Activated CD4-positive, alpha-beta T cell treated with anti-CD3 and anti-CD28 coated beads for 36 hours (primary cell): Measurements from ENCODE around the gene LIN7B. TPM values are rescaled to one million over a fixed set of nuclear protein-coding genes. Genes with fewer than 3 reads are reported as not detected.

ENCODE experiments used
- ATAC-seq: fragments of 200-7000 bp; cut with Tn5 transposase; one replicate; pipeline ENCODE4 v1.10.0; 2021; ENCODE audit warnings: mild to moderate bottlenecking, moderate library complexity
- CTCF ChIA-PET: fragments of 350-600 bp; sonication (Branson Sonifier 250); formaldehyde crosslinking; loops from one replicate; lab custom pipeline; 2021; ENCODE audit warnings: antibody characterized with exemption; lab: Charles Lee
- POLR2A ChIA-PET: fragments of 350-600 bp; sonication (Branson Sonifier 250); formaldehyde crosslinking; loops from one replicate; lab custom pipeline; 2021; ENCODE audit warnings: antibody characterized with exemption, inconsistent platforms; lab: Charles Lee
- DNase-seq: peaks from one replicate; pipeline ENCODE4 v3.0.0-alpha.2; 2020
- H3K27ac Mint-ChIP-seq: one replicate; pipeline ENCODE4 v1.8.0; 2021; ENCODE audit warnings: mixed read lengths
- H3K27me3 Mint-ChIP-seq: one replicate; pipeline ENCODE4 v1.8.0; 2021; ENCODE audit warnings: mixed read lengths
- H3K36me3 Mint-ChIP-seq: one replicate; pipeline ENCODE4 v1.8.0; 2021; ENCODE audit warnings: low read depth, mixed read lengths
- H3K4me1 Mint-ChIP-seq: one replicate; pipeline ENCODE4 v1.8.0; 2021; ENCODE audit warnings: mixed read lengths
- H3K4me3 Mint-ChIP-seq: one replicate; pipeline ENCODE4 v1.8.0; 2021; ENCODE audit warnings: mild to moderate bottlenecking, moderate library complexity, mixed read lengths
- H3K9me3 Mint-ChIP-seq: one replicate; pipeline ENCODE4 v1.8.0; 2021; ENCODE audit warnings: low read depth, mixed read lengths
- intact Hi-C, 2 experiments: fragments of 100-400 bp; cut with DNase I in 1 of 2; cut with micrococcal nuclease in 1 of 2; formaldehyde crosslinking; loops; one replicate each; pipeline versions ENCODE4 v1.14.2 to v1.15.1; 2022 to 2024; cut with DNase I, micrococcal nuclease
- total RNA-seq, 2 experiments: library from RNA; stranded (reverse); gene quantifications; one replicate each; pipeline ENCODE4 v1.2.3, GENCODE V29; 2021

Gene LIN7B
- total RNA-seq, 2 experiments from 2014 or later = 3.5 to 4.3 TPM

- Mint-ChIP-seq H3K27ac (no peak overlapping the region), H3K27me3 (no peaks in the 10 kb centered on the region), H3K4me1 (peaks cover 13% of the 10 kb centered on the region), H3K9me3 (no peaks in the 10 kb centered on the region), H3K4me3 (no peak overlapping the region), H3K36me3 (peaks cover 31% of the 10 kb centered on the region)
- ChIA-PET CTCF (interaction anchor here (1.2 to 1.6 kb wide), 3 partner anchors 10 to 101 kb away, joined by 3 to 9 read pairs (median 4); no protein-coding TSS in a partner anchor), POLR2A (no interaction called here)
- intact Hi-C loops = no loop called here
- no peak for ATAC-seq
- no peak for DNase-seq
These were observed 4.5 kb upstream of the LIN7B start for GRCh38 chr19:49109569-49110233.

DNA sequence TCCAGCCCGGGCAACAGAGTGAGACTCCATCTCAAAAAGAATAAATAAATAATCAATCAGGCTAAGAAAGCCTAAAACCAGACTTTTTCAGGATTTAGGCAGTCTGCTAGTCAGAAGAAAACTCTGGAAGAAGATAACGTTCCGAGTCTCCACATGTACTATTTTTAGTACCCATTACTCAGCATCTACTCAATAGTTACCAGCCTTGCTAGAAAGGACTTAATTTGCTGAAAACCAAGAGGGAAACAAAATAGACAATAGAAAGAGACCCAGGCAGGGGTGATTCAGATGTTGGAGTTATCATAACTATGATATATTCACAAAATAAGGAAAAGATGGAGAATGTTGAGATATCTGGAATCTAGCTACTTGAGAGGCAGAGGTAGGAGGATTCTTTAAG is 3.6 kb upstream of the LIN7B start:
- no peak for DNase-seq

GRCh38 chr19:49111218-49111998 is 2.8 kb upstream of the LIN7B start:
- ATAC-seq (no peak), DNase-seq (no peak)
- no peak overlapping the region for H3K27ac Mint-ChIP-seq
- H3K4me3 Mint-ChIP-seq = no peak overlapping the region
- POLR2A ChIA-PET = no interaction called here
- peaks cover 22% of the 10 kb centered on the region for H3K36me3 Mint-ChIP-seq
- no peaks in the 10 kb centered on the region for H3K27me3 Mint-ChIP-seq
- CTCF ChIA-PET = interaction anchor here (0.9 kb wide), 1 partner anchor 14 kb away, joined by 5 read pairs; no protein-coding TSS in a partner anchor
- H3K9me3 Mint-ChIP-seq = no peaks in the 10 kb centered on the region
- intact Hi-C loops = no loop called here
- peaks cover 16% of the 10 kb centered on the region for H3K4me1 Mint-ChIP-seq

More for the DNA sequence above, 3.6 kb upstream of the LIN7B start:
- H3K27ac Mint-ChIP-seq = no peak overlapping the region
- POLR2A ChIA-PET = interaction anchor here (0.6 to 0.7 kb wide), 2 partner anchors 61 to 92 kb away, joined by 3 to 8 read pairs; no protein-coding TSS in a partner anchor
- no peak for ATAC-seq
- no peak overlapping the region for H3K4me3 Mint-ChIP-seq
- H3K4me1 Mint-ChIP-seq = peaks cover 16% of the 10 kb centered on the region
- no peaks in the 10 kb centered on the region for H3K9me3 Mint-ChIP-seq
- H3K27me3 Mint-ChIP-seq = no peaks in the 10 kb centered on the region
- peaks cover 26% of the 10 kb centered on the region for H3K36me3 Mint-ChIP-seq
- CTCF ChIA-PET = interaction anchor here (0.7 to 1.4 kb wide), 2 partner anchors 13 kb away, joined by 3 to 9 read pairs; no protein-coding TSS in a partner anchor
- intact Hi-C loops = no loop called here

- Mint-ChIP-seq H3K9me3 (no peaks in the 10 kb centered on the region), H3K27ac (no peak overlapping the region), H3K27me3 (no peaks in the 10 kb centered on the region), H3K4me1 (peaks cover 29% of the 10 kb centered on the region), H3K36me3 (peaks cover 2% of the 10 kb centered on the region), H3K4me3 (peak overlapping the region; percentile 72)
- DNase-seq (peak; percentile 77), ATAC-seq (no peak)
- intact Hi-C loops = loop anchor here in 1 of 2 experiments (1.0 to 2.0 kb wide), 4 partner anchors 14 to 58 kb away; partner anchors contain the start of genes CGB7 and SNRNP70
- CTCF ChIA-PET = interaction anchor here (0.6 to 2.4 kb wide), 14 partner anchors 9 to 121 kb away, joined by 3 to 28 read pairs (median 3); partner anchors contain the start of gene RUVBL2
- POLR2A ChIA-PET = interaction anchor here (0.7 to 1.1 kb wide), 3 partner anchors 10 to 22 kb away, joined by 3 read pairs; no protein-coding TSS in a partner anchor
These were observed 627 bp downstream of the LIN7B start for GRCh38 chr19:49114630-49115363.

DNA sequence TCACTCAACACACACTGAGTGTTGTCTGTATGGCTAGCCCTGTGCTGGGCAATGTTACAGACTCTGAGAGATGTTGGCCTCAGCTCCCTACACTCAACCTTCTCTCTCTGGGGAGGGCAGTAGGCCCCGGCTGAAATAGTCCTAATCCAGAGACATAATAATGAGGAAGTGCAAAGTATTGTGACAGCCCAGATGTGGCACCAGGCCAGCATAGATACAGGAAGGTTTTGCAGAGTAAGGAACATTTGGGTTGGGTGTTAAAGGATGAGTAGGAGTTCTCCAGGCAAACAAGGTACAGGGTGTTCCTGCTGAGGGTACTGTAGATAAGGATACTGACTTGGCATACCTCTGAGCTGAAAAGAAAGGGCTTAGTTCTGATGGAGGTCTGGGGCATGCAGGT is 2.4 kb downstream of the LIN7B start:
- Mint-ChIP-seq H3K4me3 (no peak overlapping the region), H3K4me1 (peaks cover 35% of the 10 kb centered on the region), H3K27ac (no peak overlapping the region), H3K36me3 (peaks cover 2% of the 10 kb centered on the region), H3K27me3 (peaks cover 8% of the 10 kb centered on the region), H3K9me3 (no peaks in the 10 kb centered on the region)
- DNase-seq (no peak), ATAC-seq (no peak)
- intact Hi-C loops = no loop called here
- ChIA-PET CTCF (interaction anchor here (0.6 kb wide), 1 partner anchor 540 kb away, joined by 3 read pairs; no protein-coding TSS in a partner anchor), POLR2A (no interaction called here)

DNA sequence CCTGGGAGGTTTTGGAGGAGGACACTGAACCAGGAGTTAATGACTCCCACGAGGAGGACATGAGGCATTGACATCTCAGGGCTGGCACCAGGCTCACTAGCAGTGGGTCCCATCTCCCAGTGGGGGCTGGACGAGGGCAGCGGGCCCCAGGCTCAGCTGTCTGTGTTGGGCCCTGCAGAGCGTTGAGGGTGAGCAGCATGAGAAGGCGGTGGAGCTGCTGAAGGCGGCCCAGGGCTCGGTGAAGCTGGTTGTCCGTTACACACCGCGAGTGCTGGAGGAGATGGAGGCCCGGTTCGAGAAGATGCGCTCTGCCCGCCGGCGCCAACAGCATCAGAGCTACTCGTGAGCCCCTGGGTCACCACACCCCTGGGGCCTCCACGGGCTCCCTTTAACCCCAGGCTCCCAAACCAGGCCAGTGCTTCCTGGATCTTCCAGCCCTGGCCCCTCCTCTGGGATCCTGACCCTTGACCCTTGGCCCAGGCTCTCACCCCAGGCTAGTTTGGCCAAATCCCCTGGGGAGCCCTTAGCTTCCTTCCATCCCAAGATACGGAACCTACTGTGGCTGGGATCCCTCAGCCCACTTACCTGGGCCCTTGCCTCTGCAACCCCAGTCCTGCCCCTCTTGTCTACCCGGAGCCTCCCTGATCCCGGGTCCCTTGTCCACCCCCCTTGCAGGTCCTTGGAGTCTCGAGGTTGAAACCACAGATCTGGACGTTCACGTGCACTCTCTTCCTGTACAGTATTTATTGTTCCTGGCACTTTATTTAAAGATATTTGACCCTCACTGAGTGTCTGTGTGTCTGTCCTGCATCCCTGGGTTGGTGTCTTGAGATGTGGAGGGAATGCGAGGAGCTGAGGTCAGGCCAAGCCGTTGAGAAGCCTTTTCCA is 3.8 kb downstream of the LIN7B start:
- Mint-ChIP-seq H3K27ac (peak overlapping the region; percentile 84), H3K4me1 (peaks cover 35% of the 10 kb centered on the region), H3K36me3 (peaks cover 2% of the 10 kb centered on the region), H3K9me3 (no peaks in the 10 kb centered on the region), H3K4me3 (peak overlapping the region; percentile 80), H3K27me3 (peaks cover 8% of the 10 kb centered on the region)
- ChIA-PET POLR2A (interaction anchor here (0.5 to 1.3 kb wide), 3 partner anchors 10 to 441 kb away, joined by 3 to 4 read pairs (median 4); no protein-coding TSS in a partner anchor), CTCF (interaction anchor here (0.5 to 0.6 kb wide), 3 partner anchors 14 to 780 kb away, joined by 3 to 4 read pairs (median 3); no protein-coding TSS in a partner anchor)
- intact Hi-C loops = loop anchor here (2.0 kb wide), 6 partner anchors 33 to 523 kb away; partner anchors contain the start of genes GYS1 (in 1 of the 2), RRAS (in 1 of the 2), RUVBL2 (in 1 of the 2) and SNRNP70 (in 1 of the 2)
- DNase-seq (no peak), ATAC-seq (no peak)

DNA sequence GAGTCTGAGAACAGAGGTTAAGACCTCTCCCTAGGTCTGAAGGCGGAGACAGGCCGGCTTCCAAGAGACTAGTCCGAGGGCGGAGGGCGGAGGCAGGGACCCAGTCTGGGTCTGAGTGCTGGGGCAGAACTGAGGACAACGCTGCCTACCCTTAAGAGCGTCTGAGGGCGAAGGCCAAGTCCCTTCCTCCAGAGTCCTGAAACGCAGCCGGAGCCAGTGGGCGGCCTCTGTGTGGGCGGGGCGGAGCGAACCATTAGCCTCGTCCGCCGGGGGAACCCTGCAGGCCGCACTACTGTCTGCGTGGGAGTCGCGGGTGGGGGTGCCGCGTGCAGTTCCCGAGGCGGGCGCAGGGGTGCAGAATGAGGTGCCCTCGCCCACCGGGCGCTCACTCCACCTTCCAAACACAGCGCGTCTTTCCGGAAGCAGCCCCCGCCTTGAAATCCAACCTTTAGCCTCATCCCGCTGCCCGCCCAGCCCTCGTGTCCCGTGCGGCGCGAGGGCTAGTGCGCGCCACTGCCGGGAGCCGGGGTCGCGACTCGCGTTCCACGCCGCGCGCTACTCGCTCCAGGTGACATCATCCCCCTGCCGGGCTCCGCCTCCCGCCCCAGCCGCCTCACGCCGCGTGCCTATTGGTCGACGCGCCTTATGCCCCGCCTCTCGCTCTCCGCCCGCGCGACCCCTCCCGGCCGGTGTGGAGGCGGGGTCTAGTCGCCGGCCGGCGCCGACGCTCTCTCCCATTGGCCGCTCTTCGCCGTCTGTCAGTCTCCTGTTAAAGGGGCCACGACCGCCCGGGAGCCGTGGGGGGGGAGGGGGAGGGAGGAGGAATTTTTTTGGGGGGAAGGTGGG is 4.6 kb downstream of the LIN7B start, which contains the start of gene C19orf73:
TSS of gene C19orf73 (minus strand) at position 579 of the 846 bp plus-strand sequence. CDS start at position 458, 121 bp downstream.
- Mint-ChIP-seq H3K27ac (peak within 1 kb of the TSS; percentile 84), H3K27me3 (peaks cover 8% of the 10 kb centered on the region), H3K36me3 (peaks cover 2% of the 10 kb centered on the region), H3K9me3 (no peaks in the 10 kb centered on the region), H3K4me1 (peaks cover 28% of the 10 kb centered on the region), H3K4me3 (peak within 1 kb of the TSS; percentile 80)
- POLR2A ChIA-PET = interaction anchor here (1.2 kb wide), 1 partner anchor 9 kb away, joined by 3 read pairs; no protein-coding TSS in a partner anchor
- intact Hi-C loops = loop anchor here (1.0 to 2.0 kb wide), 12 partner anchors 10 to 648 kb away; partner anchors contain the start of genes SNRNP70 (in 2 of the 2), GYS1 (in 1 of the 2), PPP1R15A (in 1 of the 2) and RRAS (in 1 of the 2)
- CTCF ChIA-PET = interaction anchor here (0.5 to 1.8 kb wide), 2 partner anchors 10 to 13 kb away, joined by 4 to 8 read pairs; no protein-coding TSS in a partner anchor
- ATAC-seq = peak; percentile 85
- DNase-seq = peak; percentile 98

- CTCF ChIA-PET = interaction anchor here (1.0 to 1.8 kb wide), 3 partner anchors 9 to 28 kb away, joined by 3 to 8 read pairs (median 6); no protein-coding TSS in a partner anchor
- peak within 1 kb of the TSS; percentile 84 for H3K27ac Mint-ChIP-seq
- no peaks in the 10 kb centered on the region for H3K9me3 Mint-ChIP-seq
- DNase-seq (peak; percentile 48), ATAC-seq (no peak)
- H3K4me1 Mint-ChIP-seq = peaks cover 26% of the 10 kb centered on the region
- peaks cover 8% of the 10 kb centered on the region for H3K27me3 Mint-ChIP-seq
- H3K4me3 Mint-ChIP-seq = peak within 1 kb of the TSS; percentile 80
- POLR2A ChIA-PET = interaction anchor here (1.2 kb wide), 1 partner anchor 8 kb away, joined by 3 read pairs; no protein-coding TSS in a partner anchor
- intact Hi-C loops = loop anchor here (1.0 to 10.0 kb wide), 13 partner anchors 9 to 795 kb away; partner anchors contain the start of genes SNRNP70 (in 2 of the 2), EMP3 (in 1 of the 2), GYS1 (in 1 of the 2) and PPP1R15A (in 1 of the 2)
- peaks cover 2% of the 10 kb centered on the region for H3K36me3 Mint-ChIP-seq
These were observed 5.5 kb downstream of the LIN7B start, which contains the start of gene PPFIA3 for GRCh38 chr19:49119411-49120324. TSS of gene PPFIA3 (plus strand) at chr19:49119544. CDS start at chr19:49127874, 8,330 bp downstream.
